Activated CD8-positive, alpha-beta T cell treated with anti-CD3 and anti-CD28 coated beads for 36 hours (primary cell): Measurements from ENCODE around the gene AHCY. TPM values are rescaled to one million over a fixed set of nuclear protein-coding genes. Genes with fewer than 3 reads are reported as not detected.

Experiments
- ATAC-seq: fragments of 200-7000 bp; cut with Tn5 transposase; one replicate; pipeline ENCODE4 v1.10.0; 2021; ENCODE audit warnings: mild to moderate bottlenecking, moderate library complexity
- CTCF ChIA-PET: fragments of 350-600 bp; sonication (Branson Sonifier 250); formaldehyde crosslinking; loops from one replicate; lab custom pipeline; 2021; ENCODE audit warnings: antibody characterized with exemption; lab: Charles Lee
- POLR2A ChIA-PET: fragments of 350-600 bp; sonication (Branson Sonifier 250); formaldehyde crosslinking; loops from one replicate; lab custom pipeline; 2021; ENCODE audit warnings: antibody characterized with exemption; lab: Charles Lee
- DNase-seq: peaks from one replicate; pipeline ENCODE4 v3.0.0-alpha.2; 2020
- H3K27ac Mint-ChIP-seq: one replicate; pipeline ENCODE4 v1.8.0; 2021; ENCODE audit warnings: mild to moderate bottlenecking, mixed read lengths
- H3K27me3 Mint-ChIP-seq: one replicate; pipeline ENCODE4 v1.8.0; 2021; ENCODE audit warnings: mixed read lengths
- H3K36me3 Mint-ChIP-seq: one replicate; pipeline ENCODE4 v1.8.0; 2021; ENCODE audit warnings: low read depth, mixed read lengths
- H3K4me1 Mint-ChIP-seq: one replicate; pipeline ENCODE4 v1.8.0; 2021; ENCODE audit warnings: low read depth, mixed read lengths
- H3K4me3 Mint-ChIP-seq: one replicate; pipeline ENCODE4 v1.8.0; 2021; ENCODE audit warnings: mild to moderate bottlenecking, moderate library complexity, mixed read lengths
- H3K9me3 Mint-ChIP-seq: one replicate; pipeline ENCODE4 v1.8.0; 2021; ENCODE audit warnings: mixed read lengths
- CTCF ChIP-seq: fragments of 200-600 bp; IDR thresholded peaks from one replicate; pipeline ENCODE4 v1.8.0; 2022; ENCODE audit warnings: antibody characterized with exemption, mild to moderate bottlenecking
- intact Hi-C: fragments of 100-400 bp; cut with micrococcal nuclease; formaldehyde crosslinking; loops from one replicate; pipeline ENCODE4 v1.10.0; 2022
- total RNA-seq, 2 experiments: library from RNA; stranded (reverse); gene quantifications; one replicate each; pipeline ENCODE4 v1.2.3, GENCODE V29; 2021

AHCY gene
- total RNA-seq, 2 experiments from 2014 or later: 256 to 258 TPM

GRCh38 chr20:34271956-34272355 lies 31.2 kb downstream of the AHCY start:
- no peak for TF ChIP-seq CTCF
- Mint-ChIP-seq H3K36me3 (peaks cover 44% of the 10 kb centered on the region), H3K9me3 (no peaks in the 10 kb centered on the region), H3K4me3 (no peak overlapping the region), H3K4me1 (peaks cover 2% of the 10 kb centered on the region), H3K27me3 (peaks cover 2% of the 10 kb centered on the region), H3K27ac (no peak overlapping the region)
- intact Hi-C loops: no loop called here
- ChIA-PET POLR2A (no interaction called here), CTCF (interaction anchor here (1.3 to 1.7 kb wide), 2 partner anchors 30 to 41 kb away, joined by 3 to 5 read pairs; no protein-coding TSS in a partner anchor)
- no peak for DNase-seq
- no peak for ATAC-seq

- Mint-ChIP-seq H3K36me3 (peaks cover 34% of the 10 kb centered on the region), H3K4me3 (no peak overlapping the region), H3K27ac (no peak overlapping the region), H3K27me3 (peaks cover 2% of the 10 kb centered on the region), H3K4me1 (peaks cover 2% of the 10 kb centered on the region), H3K9me3 (no peaks in the 10 kb centered on the region)
- ATAC-seq (no peak), DNase-seq (no peak)
- intact Hi-C loops: no loop called here
- ChIA-PET POLR2A (interaction anchor here (1.4 kb wide), 1 partner anchor 14 kb away, joined by 3 read pairs; no protein-coding TSS in a partner anchor), CTCF (no interaction called here)
- no peak for TF ChIP-seq CTCF
Measured at GRCh38 chr20:34269996-34270627, 33.0 kb downstream of the AHCY start.

GRCh38 chr20:34268851-34269636 lies 34.1 kb downstream of the AHCY start:
- no peak overlapping the region for H3K27ac Mint-ChIP-seq
- H3K27me3 Mint-ChIP-seq: peaks cover 2% of the 10 kb centered on the region
- DNase-seq: peak; percentile 34
- ATAC-seq: peak; percentile 72
- peaks cover 29% of the 10 kb centered on the region for H3K36me3 Mint-ChIP-seq
- H3K4me3 Mint-ChIP-seq: peak overlapping the region; percentile 10
- POLR2A ChIA-PET: interaction anchor here (1.3 kb wide), 2 partner anchors 12 to 27 kb away, joined by 3 read pairs; no protein-coding TSS in a partner anchor
- H3K9me3 Mint-ChIP-seq: no peaks in the 10 kb centered on the region
- CTCF ChIA-PET: interaction anchor here (0.9 kb wide), 1 partner anchor 22 kb away, joined by 3 read pairs; no protein-coding TSS in a partner anchor
- H3K4me1 Mint-ChIP-seq: peaks cover 2% of the 10 kb centered on the region
- intact Hi-C loops: no loop called here
- no peak for TF ChIP-seq CTCF

GRCh38 chr20:34268145-34268544 lies 35.0 kb downstream of the AHCY start:
- CTCF ChIA-PET: interaction anchor here (0.9 kb wide), 1 partner anchor 21 kb away, joined by 3 read pairs; no protein-coding TSS in a partner anchor
- H3K4me3 Mint-ChIP-seq: no peak overlapping the region

More at GRCh38 chr20:34268145-34268544, 35.0 kb downstream of the AHCY start:
- H3K27me3 Mint-ChIP-seq: peaks cover 2% of the 10 kb centered on the region
- peaks cover 2% of the 10 kb centered on the region for H3K4me1 Mint-ChIP-seq
- no peak overlapping the region for H3K27ac Mint-ChIP-seq
- peaks cover 20% of the 10 kb centered on the region for H3K36me3 Mint-ChIP-seq
- no peaks in the 10 kb centered on the region for H3K9me3 Mint-ChIP-seq
- no peak for TF ChIP-seq CTCF
- ATAC-seq: no peak
- POLR2A ChIA-PET: interaction anchor here (1.3 kb wide), 2 partner anchors 11 to 26 kb away, joined by 3 read pairs; no protein-coding TSS in a partner anchor
- DNase-seq: no peak
- intact Hi-C loops: no loop called here
